ENCODE measurements around the gene COL10A1.

- TF ChIP-seq CTCF (IDR thresholded peaks at IDR 0.05; ENCODE audit: low read depth, low read length, poor library complexity, severe bottlenecking) (no peak), EZH2phosphoT487 (IDR thresholded peaks at IDR 0.05; ENCODE audit: borderline replicate concordance, low read length) (no peak)
Measured at GRCh38 chr6:116108836-116109235, 17.1 kb downstream of the COL10A1 start.
